LoVo (cell line): ENCODE measurements around the gene MRPL52.
"Not testable (repeated sequence)": the region's sequence is repeated elsewhere in the genome, so short reads cannot be mapped to it uniquely, and the experiment has no call there.

Experiments used
- DNase-seq: peaks from one replicate; pipeline ENCODE4 v3.0.0-alpha.2; 2016; ENCODE audit warnings: low spot score

The MRPL52 gene

DNA sequence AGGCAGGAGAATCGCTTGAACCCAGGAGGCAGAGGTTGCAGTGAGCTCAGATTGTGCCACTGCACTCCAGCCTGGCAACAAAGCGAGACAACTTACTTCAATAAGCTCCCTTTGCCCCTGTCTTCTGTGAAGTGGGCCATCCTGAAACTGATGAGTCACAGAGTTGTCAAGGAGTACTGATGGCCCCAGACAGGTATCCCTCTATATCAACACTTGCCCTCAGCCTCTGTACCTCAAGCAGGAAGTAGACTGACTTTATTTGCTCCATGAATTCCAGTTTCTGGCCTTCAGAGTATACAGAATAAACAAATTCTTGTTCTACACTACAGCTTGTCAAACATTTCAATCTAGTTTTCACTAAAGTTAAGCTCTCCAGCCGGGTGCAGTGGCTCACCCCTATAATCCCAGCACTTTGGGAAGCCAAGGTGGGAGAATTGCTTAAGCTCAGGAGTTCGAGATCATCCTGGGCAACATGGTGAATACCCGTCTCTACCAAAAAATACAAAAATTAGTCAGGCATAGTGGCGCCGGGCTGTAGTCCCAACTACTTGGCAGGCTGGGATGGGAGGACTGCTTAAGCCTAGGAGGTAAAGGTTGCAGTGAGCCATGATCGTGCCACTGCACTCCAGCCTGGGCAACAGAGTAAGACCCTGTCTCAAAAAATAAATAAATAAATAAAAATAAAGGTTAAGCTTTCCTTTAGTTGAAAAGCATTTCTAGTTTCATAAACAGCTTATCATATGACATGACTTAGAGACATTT lies 25.5 kb downstream of the MRPL52 start:
- DNase-seq, result no peak

GRCh38 chr14:22856428-22856827 lies 26.7 kb downstream of the MRPL52 start:
- no peak for DNase-seq

DNA sequence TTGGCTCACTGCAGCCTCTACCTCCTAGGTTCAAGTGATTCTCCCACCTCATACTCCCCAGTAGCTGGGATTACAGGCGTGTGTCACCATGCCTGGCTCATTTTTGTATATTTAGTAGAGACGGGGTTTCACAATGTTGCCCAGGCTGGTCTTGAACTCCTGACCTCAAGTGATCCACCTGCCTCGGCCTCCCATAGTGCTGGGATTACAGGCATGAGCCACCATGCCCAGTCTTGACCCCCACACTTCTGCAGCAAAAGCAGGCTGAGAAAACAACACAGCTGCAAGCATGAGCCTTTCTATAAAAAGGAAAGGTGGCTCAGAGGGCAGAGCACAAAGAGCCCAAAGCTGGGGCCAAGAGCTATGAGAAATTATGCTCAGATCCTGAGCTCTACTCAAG lies 30.7 kb downstream of the MRPL52 start:
- not testable (repeated sequence) for DNase-seq

GRCh38 chr14:22861651-22862050 lies 32.0 kb downstream of the MRPL52 start:
- DNase-seq, result no peak

GRCh38 chr14:22864979-22865378 lies 35.3 kb downstream of the MRPL52 start:
- DNase-seq, result no peak

GRCh38 chr14:22865424-22866405 lies 36.0 kb downstream of the MRPL52 start:
- DNase-seq, result no peak

DNA sequence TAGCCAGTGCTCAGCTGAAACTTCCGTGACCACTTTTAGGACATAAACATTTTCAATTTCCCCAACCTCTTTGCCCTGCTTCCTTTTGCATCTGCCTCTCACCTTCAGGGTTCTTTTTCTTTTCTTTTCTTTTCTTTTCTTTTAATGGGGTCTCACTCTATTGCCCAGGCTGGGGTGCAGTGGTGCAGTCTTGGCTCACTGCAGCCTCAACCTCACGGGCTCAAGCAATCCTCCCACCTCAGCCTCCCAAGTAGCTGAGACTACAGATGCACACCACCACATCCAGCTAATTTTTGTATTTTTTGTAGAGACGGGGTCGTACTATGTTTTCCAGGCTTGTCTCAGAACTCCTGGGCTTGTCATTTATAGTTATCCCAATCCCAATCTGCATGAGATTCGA lies 37.2 kb downstream of the MRPL52 start:
- no peak for DNase-seq

GRCh38 chr14:22870811-22871223 lies 41.1 kb downstream of the MRPL52 start:
- DNase-seq, result no peak

DNA sequence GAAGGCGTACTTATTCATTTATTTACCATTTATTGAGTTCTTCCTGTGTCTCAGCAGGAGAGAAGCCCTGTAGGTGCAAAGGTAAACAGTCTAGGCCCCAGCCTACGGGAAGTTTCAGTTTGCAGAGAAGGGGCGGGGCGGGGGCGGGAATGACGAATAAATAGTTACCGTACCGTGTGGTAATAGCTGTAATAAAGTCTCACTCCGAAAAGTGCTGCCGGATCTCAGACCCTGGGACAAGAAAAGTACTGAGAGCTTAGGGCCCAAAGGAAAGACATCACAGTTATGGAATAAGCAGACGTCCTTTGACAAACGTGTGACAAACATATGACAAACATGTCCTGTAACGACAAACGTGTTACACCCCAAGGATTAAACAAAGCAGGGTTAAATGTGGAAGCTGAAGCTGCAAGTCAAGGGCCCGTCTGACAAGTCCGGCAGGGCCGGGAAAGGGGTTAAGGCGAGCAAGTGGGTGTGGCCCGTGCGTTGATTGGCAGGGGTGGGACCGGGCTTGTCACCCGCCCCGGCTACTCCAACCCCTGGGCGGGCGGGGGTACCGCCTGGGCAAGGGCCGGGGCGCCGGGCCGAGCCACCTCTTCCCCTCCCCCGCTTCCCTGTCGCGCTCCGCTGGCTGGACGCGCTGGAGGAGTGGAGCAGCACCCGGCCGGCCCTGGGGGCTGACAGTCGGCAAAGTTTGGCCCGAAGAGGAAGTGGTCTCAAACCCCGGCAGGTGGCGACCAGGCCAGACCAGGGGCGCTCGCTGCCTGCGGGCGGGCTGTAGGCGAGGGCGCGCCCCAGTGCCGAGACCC lies 41.7 kb downstream of the MRPL52 start, which contains the start of gene LRP10:
TSS of gene LRP10 (plus strand) at position 517 of the 809 bp plus-strand sequence. CDS start 564 bp downstream, outside the sequence.
- peak; percentile 89 for DNase-seq

DNA sequence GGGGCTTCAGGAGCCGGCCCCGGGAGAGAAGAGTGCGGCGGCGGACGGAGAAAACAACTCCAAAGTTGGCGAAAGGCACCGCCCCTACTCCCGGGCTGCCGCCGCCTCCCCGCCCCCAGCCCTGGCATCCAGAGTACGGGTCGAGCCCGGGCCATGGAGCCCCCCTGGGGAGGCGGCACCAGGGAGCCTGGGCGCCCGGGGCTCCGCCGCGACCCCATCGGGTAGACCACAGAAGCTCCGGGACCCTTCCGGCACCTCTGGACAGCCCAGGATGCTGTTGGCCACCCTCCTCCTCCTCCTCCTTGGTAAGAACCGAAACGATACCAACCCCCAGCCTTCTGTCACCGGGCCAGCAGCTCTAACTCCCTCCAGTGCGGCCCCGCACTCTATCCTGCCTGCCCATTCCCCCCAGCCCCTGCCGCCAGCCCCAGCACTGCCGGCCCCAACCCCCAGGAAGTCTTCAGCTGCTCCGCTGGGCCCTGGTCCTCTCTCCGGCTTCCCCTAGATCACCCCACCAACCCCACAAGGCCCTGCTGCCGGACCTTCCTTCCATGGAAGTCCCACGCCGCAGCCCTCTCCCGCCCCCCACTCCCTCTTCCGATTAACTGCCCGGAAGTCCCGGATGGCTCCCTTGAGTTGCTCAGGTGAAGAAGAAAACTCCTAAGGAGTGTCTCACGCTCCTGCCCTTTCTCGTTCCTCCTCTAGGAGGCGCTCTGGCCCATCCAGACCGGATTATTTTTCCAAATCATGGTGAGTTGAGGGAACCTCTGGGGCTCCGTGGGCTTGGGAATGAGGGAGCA lies 42.5 kb downstream of the MRPL52 start:
- peak; percentile 84 for DNase-seq

DNA sequence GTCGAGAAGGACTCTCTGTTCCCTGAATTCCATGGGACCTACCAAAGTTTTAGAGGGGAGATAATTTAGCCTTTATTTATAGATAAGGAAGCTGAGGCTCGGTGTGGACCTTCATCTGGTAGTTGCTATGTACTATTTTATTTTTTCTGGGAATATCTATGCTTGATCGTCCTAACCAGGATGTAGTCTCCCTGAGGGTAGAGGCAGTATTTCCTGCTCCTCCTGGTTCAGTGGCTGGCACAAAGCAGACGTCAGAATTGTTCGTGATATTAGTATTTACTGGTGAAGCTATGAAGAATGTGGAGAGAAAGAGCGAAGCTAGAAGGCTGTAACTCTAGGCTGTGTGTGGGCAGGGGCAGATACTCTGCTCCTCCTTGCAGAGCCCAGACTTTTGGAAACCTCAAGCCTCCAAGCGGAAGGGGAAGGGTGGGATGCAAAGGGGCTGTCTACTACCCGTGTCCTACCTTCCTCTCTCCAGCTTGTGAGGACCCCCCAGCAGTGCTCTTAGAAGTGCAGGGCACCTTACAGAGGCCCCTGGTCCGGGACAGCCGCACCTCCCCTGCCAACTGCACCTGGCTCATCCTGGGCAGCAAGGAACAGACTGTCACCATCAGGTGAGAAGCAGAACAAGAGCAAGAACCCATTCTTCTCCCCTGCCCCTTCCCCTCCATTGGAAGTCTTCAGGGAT lies 43.3 kb downstream of the MRPL52 start:
- DNase-seq, result no peak

- DNase-seq, result no peak
Measured at GRCh38 chr14:22875003-22875747, 45.5 kb downstream of the MRPL52 start.

DNA sequence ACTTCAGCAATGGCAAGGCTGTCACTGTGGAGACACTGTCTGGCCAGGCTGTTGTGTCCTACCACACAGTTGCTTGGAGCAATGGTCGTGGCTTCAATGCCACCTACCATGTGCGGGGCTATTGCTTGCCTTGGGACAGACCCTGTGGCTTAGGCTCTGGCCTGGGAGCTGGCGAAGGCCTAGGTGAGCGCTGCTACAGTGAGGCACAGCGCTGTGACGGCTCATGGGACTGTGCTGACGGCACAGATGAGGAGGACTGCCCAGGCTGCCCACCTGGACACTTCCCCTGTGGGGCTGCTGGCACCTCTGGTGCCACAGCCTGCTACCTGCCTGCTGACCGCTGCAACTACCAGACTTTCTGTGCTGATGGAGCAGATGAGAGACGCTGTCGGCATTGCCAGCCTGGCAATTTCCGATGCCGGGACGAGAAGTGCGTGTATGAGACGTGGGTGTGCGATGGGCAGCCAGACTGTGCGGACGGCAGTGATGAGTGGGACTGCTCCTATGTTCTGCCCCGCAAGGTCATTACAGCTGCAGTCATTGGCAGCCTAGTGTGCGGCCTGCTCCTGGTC lies 46.1 kb downstream of the MRPL52 start:
- no peak for DNase-seq

DNA sequence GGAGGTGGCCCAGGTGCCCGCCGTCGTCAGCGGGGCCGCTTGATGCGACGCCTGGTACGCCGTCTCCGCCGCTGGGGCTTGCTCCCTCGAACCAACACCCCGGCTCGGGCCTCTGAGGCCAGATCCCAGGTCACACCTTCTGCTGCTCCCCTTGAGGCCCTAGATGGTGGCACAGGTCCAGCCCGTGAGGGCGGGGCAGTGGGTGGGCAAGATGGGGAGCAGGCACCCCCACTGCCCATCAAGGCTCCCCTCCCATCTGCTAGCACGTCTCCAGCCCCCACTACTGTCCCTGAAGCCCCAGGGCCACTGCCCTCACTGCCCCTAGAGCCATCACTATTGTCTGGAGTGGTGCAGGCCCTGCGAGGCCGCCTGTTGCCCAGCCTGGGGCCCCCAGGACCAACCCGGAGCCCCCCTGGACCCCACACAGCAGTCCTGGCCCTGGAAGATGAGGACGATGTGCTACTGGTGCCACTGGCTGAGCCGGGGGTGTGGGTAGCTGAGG lies 47.4 kb downstream of the MRPL52 start:
- no peak for DNase-seq

- no peak for DNase-seq
Measured at GRCh38 chr14:22878271-22879246, 48.9 kb downstream of the MRPL52 start.

DNA sequence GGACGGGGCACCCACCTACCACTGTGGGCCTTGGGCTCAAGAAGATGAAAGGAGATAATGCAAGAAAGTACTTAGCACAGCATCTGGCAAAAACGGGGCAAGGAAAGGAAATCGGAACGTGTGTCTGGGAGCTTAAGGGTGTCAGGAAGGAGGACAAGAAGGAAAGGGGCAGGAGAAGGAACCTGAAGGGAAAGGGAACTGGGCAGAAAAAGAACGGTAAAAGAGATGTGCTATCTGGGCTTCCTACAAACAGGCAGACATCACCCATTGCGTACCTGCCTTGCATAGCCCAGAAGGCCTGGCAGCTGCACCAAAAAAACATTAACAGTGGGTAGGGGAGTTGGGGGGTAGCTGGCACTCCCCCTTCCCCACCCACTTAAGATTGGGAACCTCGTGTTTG lies 52.4 kb downstream of the MRPL52 start:
- no peak for DNase-seq

GRCh38 chr14:22882529-22883172 lies 53.0 kb downstream of the MRPL52 start:
- no peak for DNase-seq
